SK-N-SH (cell line): Measurements from ENCODE around the gene SLC1A2. TPM values are rescaled to one million over a fixed set of nuclear protein-coding genes. Genes with fewer than 3 reads are reported as not detected.
A peak's percentile ranks its signal among the peaks of the same experiment; 100 is the strongest.

Source experiments
- CTCF ChIA-PET: fragments of 300-600, 350-600 bp; formaldehyde crosslinking; extraction: SDS; loops from one replicate; lab custom pipeline; 2021; lab: Yijun Ruan, JAX
- POLR2A ChIA-PET: fragments of 350-600 bp; sonication (Branson Sonifier 250); formaldehyde crosslinking; extraction: SDS; loops from one replicate; lab custom pipeline; 2020; ENCODE audit warnings: antibody characterized with exemption, inconsistent platforms; lab: Yijun Ruan, JAX
- DNase-seq: peaks from one replicate; pipeline ENCODE4 v3.0.0; 2012
- H2AFZ ChIP-seq: fragments of 200-600 bp; sonication (generic); 2 replicates; pipeline ENCODE4 v1.8.1; 2016; ENCODE audit warnings: antibody characterized with exemption, mild to moderate bottlenecking, low read depth
- H3F3A ChIP-seq: fragments of 200-600 bp; sonication (generic); replicated peaks from 2 replicates; pipeline ENCODE3; 2016; ENCODE audit warnings: antibody characterized with exemption, mild to moderate bottlenecking; ENCODE audit not compliant: insufficient read depth
- H3K27ac ChIP-seq, 2 experiments: fragments of 200-500 bp in 1 of 2; fragments of 200-600 bp in 1 of 2; sonication (Bioruptor generic) in 1 of 2; sonication (generic), shearing (Covaris generic) in 1 of 2; 2 replicates each; pipeline versions ENCODE4 v1.5.1 to v1.6.1; 2014 to 2016; ENCODE audit warnings: low read depth in 2 of 2, inconsistent platforms in 1 of 2, low read length in 1 of 2, mild to moderate bottlenecking in 1 of 2, mixed read lengths in 1 of 2
- H3K27me3 ChIP-seq: fragments of 200-600 bp; sonication (generic), shearing (Covaris generic); 2 replicates; pipeline ENCODE4 v1.6.1; 2016; ENCODE audit warnings: mixed run types; ENCODE audit not compliant: insufficient read depth
- H3K36me3 ChIP-seq, 2 experiments: fragments of 200-500 bp in 1 of 2; fragments of 200-600 bp in 1 of 2; sonication (Bioruptor generic) in 1 of 2; sonication (generic) in 1 of 2; replicated peaks in 1 of 2; 2 replicates each; pipeline versions ENCODE3 to v1.5.1; 2014 to 2016; ENCODE audit warnings: low read length in 1 of 2, mild to moderate bottlenecking in 1 of 2; ENCODE audit not compliant: insufficient read depth in 2 of 2, control insufficient read depth in 1 of 2
- H3K4me1 ChIP-seq, 2 experiments: fragments of 200-500 bp in 1 of 2; fragments of 200-600 bp in 1 of 2; sonication (Bioruptor generic) in 1 of 2; sonication (generic), shearing (Covaris generic) in 1 of 2; 2 replicates each; pipeline versions ENCODE4 v1.5.1 to v1.6.1; 2014 to 2016; ENCODE audit warnings: low read depth in 1 of 2, low read length in 1 of 2, mixed run types in 1 of 2; ENCODE audit not compliant: insufficient read depth in 2 of 2, control insufficient read depth in 1 of 2
- H3K4me2 ChIP-seq: fragments of 200-600 bp; sonication (generic), shearing (Covaris generic); 2 replicates; pipeline ENCODE4 v1.6.1; 2017; ENCODE audit warnings: mixed run types
- H3K4me3 ChIP-seq, 2 experiments: fragments of 200-500 bp in 1 of 2; fragments of 200-600 bp in 1 of 2; sonication (Bioruptor generic) in 1 of 2; sonication (generic), shearing (Covaris generic) in 1 of 2; 2 replicates each; pipeline versions ENCODE4 v1.5.1 to v1.8.1; 2014 to 2016; ENCODE audit warnings: low read depth in 2 of 2, inconsistent platforms in 1 of 2, low read length in 1 of 2, mild to moderate bottlenecking in 1 of 2, mixed read lengths in 1 of 2, moderate library complexity in 1 of 2
- H3K79me2 ChIP-seq: fragments of 200-600 bp; sonication (generic); 2 replicates; pipeline ENCODE4 v1.8.1; 2017; ENCODE audit warnings: mild to moderate bottlenecking; ENCODE audit not compliant: insufficient read depth
- H3K9ac ChIP-seq: fragments of 200-600 bp; sonication (generic); 2 replicates; pipeline ENCODE4 v1.6.1; 2017; ENCODE audit warnings: mixed run types
- H3K9me2 ChIP-seq: fragments of 200-600 bp; sonication (generic); 2 replicates; pipeline ENCODE4 v1.6.1; 2017; ENCODE audit warnings: mixed run types
- H3K9me3 ChIP-seq: fragments of 200-600 bp; sonication (generic); 2 replicates; pipeline ENCODE4 v1.6.1; 2017; ENCODE audit warnings: mixed run types, mild to moderate bottlenecking, moderate library complexity
- H4K20me1 ChIP-seq: fragments of 200-600 bp; sonication (generic); 2 replicates; pipeline ENCODE4 v1.6.1; 2017; ENCODE audit warnings: mild to moderate bottlenecking, mixed run types; ENCODE audit not compliant: insufficient read depth
- CHD2 ChIP-seq: fragments of 150-350 bp; IDR thresholded peaks from 2 replicates; pipeline ENCODE4 v1.6.1; 2018; ENCODE audit warnings: low read length; ENCODE audit not compliant: partially characterized antibody
- ELF1 ChIP-seq: IDR thresholded peaks from 2 replicates; pipeline ENCODE4 v1.4.0; 2012
- EP300 ChIP-seq, 2 experiments: IDR thresholded peaks; 2 replicates each; pipeline versions ENCODE4 v1.4.0 to v1.6.1; 2012; ENCODE audit warnings: borderline replicate concordance in 1 of 2, low read depth in 1 of 2, low read length in 1 of 2
- FOSL2 ChIP-seq: IDR thresholded peaks from 2 replicates; pipeline ENCODE4 v1.4.0; 2012; ENCODE audit warnings: low read depth, mild to moderate bottlenecking, moderate library complexity, borderline replicate concordance
- GABPA ChIP-seq: IDR thresholded peaks from 2 replicates; pipeline ENCODE4 v1.4.0; 2012; ENCODE audit warnings: low read depth, mild to moderate bottlenecking
- MAX ChIP-seq: IDR thresholded peaks from 2 replicates; pipeline ENCODE4 v1.4.0; 2012; ENCODE audit warnings: low read depth
- NFIC ChIP-seq: IDR thresholded peaks from 2 replicates; pipeline ENCODE4 v1.4.0; 2012; ENCODE audit warnings: borderline replicate concordance
- PBX3 ChIP-seq: IDR thresholded peaks from 2 replicates; pipeline ENCODE4; 2012
- RCOR1 ChIP-seq: fragments of 150-350 bp; IDR thresholded peaks from 2 replicates; pipeline ENCODE4 v1.6.1; 2017; ENCODE audit warnings: antibody characterized with exemption, low read length
- RFX5 ChIP-seq: IDR thresholded peaks from 2 replicates; pipeline ENCODE4 v1.6.1; 2012; ENCODE audit warnings: mild to moderate bottlenecking, improper control_type of control experiment, low read length
- RXRA ChIP-seq: IDR thresholded peaks from 2 replicates; pipeline ENCODE4 v1.4.0; 2012; ENCODE audit warnings: low read depth, mild to moderate bottlenecking, borderline replicate concordance
- SIN3A ChIP-seq: IDR thresholded peaks from 2 replicates; pipeline ENCODE4 v1.6.1; 2012; ENCODE audit warnings: low read depth, mild to moderate bottlenecking, low read length, moderate library complexity, borderline replicate concordance
- SMC3 ChIP-seq: IDR thresholded peaks from 2 replicates; pipeline ENCODE4 v1.6.1; 2012; ENCODE audit warnings: low read depth, low read length, improper control_type of control experiment
- TCF12 ChIP-seq: IDR thresholded peaks from 2 replicates; pipeline ENCODE4 v1.4.0; 2012
- USF2 ChIP-seq: fragments of 150-350 bp; IDR thresholded peaks from 2 replicates; pipeline ENCODE4 v1.6.1; 2017; ENCODE audit warnings: antibody characterized with exemption, low read length, low read depth, borderline replicate concordance
- YY1 ChIP-seq: IDR thresholded peaks from 2 replicates; pipeline ENCODE4 v1.4.0; 2012; ENCODE audit warnings: low read depth, mild to moderate bottlenecking
- WGBS: methylation state at CpG from one replicate; pipeline ENCODE4 v1.1.6; 2017; ENCODE audit warnings: low lambda C conversion rate; 5-methylcytosine and 5-hydroxymethylcytosine counted together
- polyA plus RNA-seq, 3 experiments: library from polyadenylated mRNA; depleted of rRNA; stranded (reverse); fragments of >200 nt; gene quantifications; 2 replicates each; pipeline ENCODE4 v1.2.3, GENCODE V29; 2012
- TF ChIP-seq, protein P1 (sequence below): fragments of 150-350 bp; IDR thresholded peaks from 2 replicates; pipeline ENCODE4 v1.6.1; 2016; ENCODE audit warnings: mild to moderate bottlenecking, low read depth, low read length
- TF ChIP-seq, protein P2 (sequence below): IDR thresholded peaks from 2 replicates; pipeline ENCODE4 v1.4.0; 2012; ENCODE audit warnings: low read depth, borderline replicate concordance
- TF ChIP-seq, protein P3 (sequence below): fragments of 200-600 bp; sonication (generic); IDR thresholded peaks from 2 replicates; pipeline ENCODE4 v1.6.1; 2017; ENCODE audit warnings: antibody characterized with exemption, mild to moderate bottlenecking, moderate library complexity

The SLC1A2 gene
- polyA plus RNA-seq, 1 of the 3 experiments (the other 2 are of a cell fraction) = under 0.01 TPM

DNA sequence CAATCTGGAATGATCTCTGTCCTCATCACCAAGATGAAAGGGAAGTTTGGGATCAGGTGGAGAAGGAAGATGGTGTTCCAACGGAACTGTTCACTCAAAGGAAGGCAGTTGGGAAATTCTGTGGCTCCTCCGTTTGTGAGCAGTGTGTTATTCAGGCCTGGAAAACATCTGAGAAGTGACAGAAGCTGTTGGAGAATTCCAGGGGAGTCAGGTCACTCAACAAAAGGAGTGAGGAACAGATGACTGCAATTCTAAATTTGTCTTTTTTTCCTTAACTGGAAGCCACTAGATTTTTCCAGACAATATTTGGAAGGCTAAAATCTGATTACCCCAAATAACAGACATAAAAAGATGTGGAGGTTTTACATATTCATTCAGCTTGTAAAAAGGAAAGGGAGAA is 172.6 kb downstream of the SLC1A2 start (continued):
- TF ChIP-seq RXRA (no peak), PBX3 (peak; percentile 77), RCOR1 (no peak), MAX (no peak), SMC3 (no peak)
- TF ChIP-seq, protein P1, sequence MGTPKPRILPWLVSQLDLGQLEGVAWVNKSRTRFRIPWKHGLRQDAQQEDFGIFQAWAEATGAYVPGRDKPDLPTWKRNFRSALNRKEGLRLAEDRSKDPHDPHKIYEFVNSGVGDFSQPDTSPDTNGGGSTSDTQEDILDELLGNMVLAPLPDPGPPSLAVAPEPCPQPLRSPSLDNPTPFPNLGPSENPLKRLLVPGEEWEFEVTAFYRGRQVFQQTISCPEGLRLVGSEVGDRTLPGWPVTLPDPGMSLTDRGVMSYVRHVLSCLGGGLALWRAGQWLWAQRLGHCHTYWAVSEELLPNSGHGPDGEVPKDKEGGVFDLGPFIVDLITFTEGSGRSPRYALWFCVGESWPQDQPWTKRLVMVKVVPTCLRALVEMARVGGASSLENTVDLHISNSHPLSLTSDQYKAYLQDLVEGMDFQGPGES = no peak

DNA sequence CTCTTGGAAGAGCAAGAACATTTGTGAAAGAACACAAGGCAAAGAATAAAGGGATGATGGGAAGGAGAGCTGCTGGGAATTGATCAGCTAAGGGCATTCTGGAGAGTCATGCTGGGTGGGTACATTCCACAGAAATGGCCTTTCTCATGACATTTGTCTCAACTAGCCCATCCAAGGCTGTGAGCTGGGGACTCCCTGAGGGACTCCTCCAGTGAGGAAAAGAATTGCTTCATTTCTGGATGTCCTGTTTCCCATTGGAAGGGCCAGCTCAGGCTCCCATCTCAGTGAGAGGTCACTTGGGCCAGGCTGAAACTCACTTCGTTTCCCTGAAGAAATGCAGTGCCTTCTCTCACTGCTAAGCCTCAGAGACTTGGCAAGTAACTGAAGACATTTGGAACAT is 173.6 kb downstream of the SLC1A2 start:
- 79% methylated on average over 1 of the region's 1 CpG for WGBS
- no peaks in the 10 kb centered on the region for H3K9me3 ChIP-seq
- H4K20me1 ChIP-seq = no peaks in the 10 kb centered on the region
- H3K36me3 ChIP-seq = no peaks in the 10 kb centered on the region
- no peaks in the 10 kb centered on the region for H3K9me2 ChIP-seq
- no peaks in the 10 kb centered on the region; a peak in 1 of 4 replicates for H3K4me1 ChIP-seq
- peaks cover 6% of the 10 kb centered on the region for H3F3A ChIP-seq
- ChIA-PET CTCF (interaction anchor here (0.9 to 2.9 kb wide), 3 partner anchors 13 to 320 kb away, joined by 3 to 9 read pairs (median 4); no protein-coding TSS in a partner anchor), POLR2A (no interaction called here)
- no peaks in the 10 kb centered on the region for H3K79me2 ChIP-seq
- no peak overlapping the region for H3K9ac ChIP-seq
- DNase-seq = no peak
- H3K27me3 ChIP-seq = no peaks in the 10 kb centered on the region
- no peak overlapping the region for H3K4me3 ChIP-seq
- no peak overlapping the region for H3K4me2 ChIP-seq
- no peak overlapping the region for H2AFZ ChIP-seq
- no peak overlapping the region for H3K27ac ChIP-seq
- TF ChIP-seq GABPA = no peak
- no peak for TF ChIP-seq FOSL2
- TF ChIP-seq TCF12 = no peak
- no peak for TF ChIP-seq USF2
- TF ChIP-seq MAX = no peak
- TF ChIP-seq, protein P2, sequence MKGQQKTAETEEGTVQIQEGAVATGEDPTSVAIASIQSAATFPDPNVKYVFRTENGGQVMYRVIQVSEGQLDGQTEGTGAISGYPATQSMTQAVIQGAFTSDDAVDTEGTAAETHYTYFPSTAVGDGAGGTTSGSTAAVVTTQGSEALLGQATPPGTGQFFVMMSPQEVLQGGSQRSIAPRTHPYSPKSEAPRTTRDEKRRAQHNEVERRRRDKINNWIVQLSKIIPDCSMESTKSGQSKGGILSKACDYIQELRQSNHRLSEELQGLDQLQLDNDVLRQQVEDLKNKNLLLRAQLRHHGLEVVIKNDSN = no peak
- TF ChIP-seq RFX5 = no peak
- no peak for TF ChIP-seq RXRA
- TF ChIP-seq YY1 = no peak
- no peak for TF ChIP-seq EP300 (IDR thresholded peaks at IDR 0.05; ENCODE audit: borderline replicate concordance in 1 of 2, low read depth in 1 of 2, low read length in 1 of 2)
- no peak for TF ChIP-seq SIN3A
- no peak for TF ChIP-seq ELF1
- TF ChIP-seq SMC3 = no peak
- TF ChIP-seq, protein P3, sequence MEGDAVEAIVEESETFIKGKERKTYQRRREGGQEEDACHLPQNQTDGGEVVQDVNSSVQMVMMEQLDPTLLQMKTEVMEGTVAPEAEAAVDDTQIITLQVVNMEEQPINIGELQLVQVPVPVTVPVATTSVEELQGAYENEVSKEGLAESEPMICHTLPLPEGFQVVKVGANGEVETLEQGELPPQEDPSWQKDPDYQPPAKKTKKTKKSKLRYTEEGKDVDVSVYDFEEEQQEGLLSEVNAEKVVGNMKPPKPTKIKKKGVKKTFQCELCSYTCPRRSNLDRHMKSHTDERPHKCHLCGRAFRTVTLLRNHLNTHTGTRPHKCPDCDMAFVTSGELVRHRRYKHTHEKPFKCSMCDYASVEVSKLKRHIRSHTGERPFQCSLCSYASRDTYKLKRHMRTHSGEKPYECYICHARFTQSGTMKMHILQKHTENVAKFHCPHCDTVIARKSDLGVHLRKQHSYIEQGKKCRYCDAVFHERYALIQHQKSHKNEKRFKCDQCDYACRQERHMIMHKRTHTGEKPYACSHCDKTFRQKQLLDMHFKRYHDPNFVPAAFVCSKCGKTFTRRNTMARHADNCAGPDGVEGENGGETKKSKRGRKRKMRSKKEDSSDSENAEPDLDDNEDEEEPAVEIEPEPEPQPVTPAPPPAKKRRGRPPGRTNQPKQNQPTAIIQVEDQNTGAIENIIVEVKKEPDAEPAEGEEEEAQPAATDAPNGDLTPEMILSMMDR = no peak
- TF ChIP-seq CHD2 = no peak
- no peak for TF ChIP-seq NFIC
